ENCODE measurements around the gene FRAT1. TPM values are rescaled to one million over a fixed set of nuclear protein-coding genes. Genes with fewer than 3 reads are reported as not detected.
"Not testable (repeated sequence)": the region's sequence is repeated elsewhere in the genome, so short reads cannot be mapped to it uniquely, and the experiment has no call there.

FRAT1 gene
- total RNA-seq, 4 donors from 2014 or later, result 5.3 to 8.7 (median 6.6) TPM

DNA sequence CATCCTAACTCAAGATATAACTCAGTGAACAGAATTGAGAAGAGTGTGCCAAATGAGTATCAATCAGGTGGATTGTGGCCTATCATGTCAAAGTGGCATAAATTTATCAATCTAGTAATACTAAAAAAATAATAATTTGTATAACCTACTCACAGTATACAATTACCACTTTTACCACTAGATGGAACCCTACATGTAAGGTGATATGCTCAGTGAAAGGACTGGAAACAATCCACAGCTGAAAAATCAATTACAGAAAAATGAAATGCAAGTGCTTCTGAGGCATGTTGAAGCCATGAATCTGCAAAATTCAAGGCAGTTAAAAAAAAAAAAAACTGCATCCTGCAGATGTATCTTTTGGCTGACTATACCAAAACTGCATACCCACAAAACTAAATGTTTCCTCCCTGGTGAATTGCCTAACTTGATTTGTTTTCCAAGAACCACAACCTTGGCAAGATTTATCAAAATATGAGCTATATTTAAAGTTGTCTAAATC lies 40.5 kb upstream of the FRAT1 start:
- peaks cover 6 to 11% of the 10 kb centered on the region in 2 donors for H3K4me1 ChIP-seq
- no peaks in the 10 kb centered on the region for H3K9me3 ChIP-seq
- no peaks in the 10 kb centered on the region for H3K36me3 ChIP-seq
- peak overlapping the region in 1 of 3 donors; percentile 31 for H3K27ac ChIP-seq
- no peak for TF ChIP-seq POLR2A (IDR thresholded peaks at IDR 0.05)
- TF ChIP-seq, protein P1, sequence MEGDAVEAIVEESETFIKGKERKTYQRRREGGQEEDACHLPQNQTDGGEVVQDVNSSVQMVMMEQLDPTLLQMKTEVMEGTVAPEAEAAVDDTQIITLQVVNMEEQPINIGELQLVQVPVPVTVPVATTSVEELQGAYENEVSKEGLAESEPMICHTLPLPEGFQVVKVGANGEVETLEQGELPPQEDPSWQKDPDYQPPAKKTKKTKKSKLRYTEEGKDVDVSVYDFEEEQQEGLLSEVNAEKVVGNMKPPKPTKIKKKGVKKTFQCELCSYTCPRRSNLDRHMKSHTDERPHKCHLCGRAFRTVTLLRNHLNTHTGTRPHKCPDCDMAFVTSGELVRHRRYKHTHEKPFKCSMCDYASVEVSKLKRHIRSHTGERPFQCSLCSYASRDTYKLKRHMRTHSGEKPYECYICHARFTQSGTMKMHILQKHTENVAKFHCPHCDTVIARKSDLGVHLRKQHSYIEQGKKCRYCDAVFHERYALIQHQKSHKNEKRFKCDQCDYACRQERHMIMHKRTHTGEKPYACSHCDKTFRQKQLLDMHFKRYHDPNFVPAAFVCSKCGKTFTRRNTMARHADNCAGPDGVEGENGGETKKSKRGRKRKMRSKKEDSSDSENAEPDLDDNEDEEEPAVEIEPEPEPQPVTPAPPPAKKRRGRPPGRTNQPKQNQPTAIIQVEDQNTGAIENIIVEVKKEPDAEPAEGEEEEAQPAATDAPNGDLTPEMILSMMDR (IDR thresholded peaks at IDR 0.05), result peak; percentile 50 to 74 (median 66)
- DNase-seq, result no peak
- H3K27me3 ChIP-seq, result no peaks in the 10 kb centered on the region
- no peak overlapping the region for H3K4me3 ChIP-seq (replicated peaks in 1 of 3)
- intact Hi-C loops (cut with DNase I), result no loop called here

DNA sequence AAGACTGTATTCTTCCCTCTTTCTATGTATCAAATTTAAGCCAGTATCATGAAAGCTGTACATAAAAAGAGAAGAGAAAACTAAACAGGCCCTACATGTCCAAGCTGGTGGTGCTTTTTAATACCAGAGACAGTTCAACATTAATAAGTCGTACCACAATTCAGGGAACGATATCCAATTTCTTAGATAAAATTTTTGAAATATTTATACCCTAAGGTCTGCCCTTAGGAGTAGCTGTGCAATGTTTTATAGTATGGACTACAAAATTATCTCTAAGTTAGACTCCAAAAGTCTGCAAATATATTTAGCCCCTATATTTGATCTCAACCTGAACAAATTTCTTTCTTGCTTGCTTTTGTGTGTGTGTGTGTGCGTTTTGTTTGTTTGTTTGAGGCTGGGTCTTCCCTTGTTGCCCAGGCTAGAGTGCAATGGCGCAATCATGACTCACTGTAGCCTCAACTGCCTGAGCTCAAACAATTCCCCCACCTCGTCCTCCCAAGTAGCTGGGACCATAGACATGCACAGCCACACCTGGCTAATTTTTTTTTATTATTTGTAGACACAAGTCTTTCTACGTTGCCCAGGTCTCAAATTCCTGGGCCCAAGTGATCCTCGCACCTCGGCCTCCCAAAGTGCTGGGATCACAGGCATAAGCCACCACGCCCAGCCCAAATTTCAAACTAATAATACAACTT lies 39.8 kb upstream of the FRAT1 start:
- H3K4me3 ChIP-seq (replicated peaks in 1 of 3), result no peak overlapping the region
- H3K36me3 ChIP-seq, result no peaks in the 10 kb centered on the region
- H3K4me1 ChIP-seq, result peaks cover 6 to 11% of the 10 kb centered on the region in 2 donors
- H3K9me3 ChIP-seq, result no peaks in the 10 kb centered on the region
- 87 to 89% methylated on average over 9 of the region's 9 CpGs for WGBS, 2 donors
- peak overlapping the region in 1 of 3 donors; percentile 31 for H3K27ac ChIP-seq
- DNase-seq, result no peak
- TF ChIP-seq POLR2A (IDR thresholded peaks at IDR 0.05), result no peak
- TF ChIP-seq, protein P1 (IDR thresholded peaks at IDR 0.05), result no peak
- H3K27me3 ChIP-seq, result no peaks in the 10 kb centered on the region
- intact Hi-C loops (cut with DNase I), result no loop called here

DNA sequence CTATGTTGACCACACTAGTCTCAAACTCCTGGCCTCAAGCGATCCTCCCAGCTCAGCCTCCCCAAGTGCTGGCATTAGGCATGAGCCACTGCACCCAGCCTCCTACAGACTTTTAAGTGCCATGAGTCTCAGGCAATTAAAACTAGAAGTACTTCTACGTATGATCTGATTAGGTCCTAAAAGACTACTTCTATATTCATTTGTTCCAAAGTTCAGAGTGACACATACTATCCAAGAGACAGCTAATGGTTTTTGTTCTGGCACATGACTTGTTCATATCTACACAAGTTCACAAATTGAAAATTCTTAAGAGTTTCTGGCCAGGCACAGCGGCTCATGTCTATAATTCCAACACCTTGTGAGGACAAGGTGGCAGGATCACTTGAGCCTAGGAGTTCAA lies 38.3 kb upstream of the FRAT1 start:
- Histone ChIP-seq H3K27ac (no peak overlapping the region), H3K9me3 (no peaks in the 10 kb centered on the region), H3K4me3 (replicated peaks in 1 of 3) (no peak overlapping the region), H3K27me3 (no peaks in the 10 kb centered on the region), H3K36me3 (no peaks in the 10 kb centered on the region), H3K4me1 (peaks cover 6 to 11% of the 10 kb centered on the region in 2 donors)
- WGBS, 2 donors, result 92 to 96% methylated on average over 3 of the region's 3 CpGs
- intact Hi-C loops (cut with DNase I), result loop anchor here (10.0 kb wide), 1 partner anchor 54 kb away; the partner anchor contains the start of gene FRAT2
- no peak for DNase-seq
- TF ChIP-seq, protein P1 (IDR thresholded peaks at IDR 0.05), result no peak
- TF ChIP-seq POLR2A (IDR thresholded peaks at IDR 0.05), result no peak

DNA sequence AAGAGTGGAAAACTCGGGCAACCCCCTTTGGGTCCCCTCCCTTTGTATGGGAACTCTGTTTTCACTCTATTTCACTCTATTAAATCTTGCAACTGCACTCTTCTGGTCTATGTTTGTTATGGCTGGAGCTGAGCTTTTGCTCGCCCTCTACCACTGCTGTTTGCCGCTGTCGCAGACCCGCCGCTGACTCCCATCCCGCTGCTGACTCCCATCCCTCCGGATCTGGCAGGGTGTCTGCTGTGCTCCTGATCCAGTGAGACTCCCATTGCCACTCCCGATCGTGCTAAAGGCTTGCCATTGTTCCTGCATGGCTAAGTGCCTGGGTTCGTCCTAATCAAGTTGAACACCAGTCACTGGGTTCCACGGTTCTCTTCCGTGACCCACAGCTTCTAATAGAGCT lies 29.0 kb upstream of the FRAT1 start:
- H3K27me3 ChIP-seq; intact Hi-C loops (cut with DNase I); DNase-seq; H3K36me3 ChIP-seq; H3K4me3 ChIP-seq (replicated peaks in 1 of 3); H3K4me1 ChIP-seq; H3K9me3 ChIP-seq; H3K27ac ChIP-seq: not testable (repeated sequence)
- 97% methylated on average over 13 of the region's 13 CpGs for WGBS, 2 donors

DNA sequence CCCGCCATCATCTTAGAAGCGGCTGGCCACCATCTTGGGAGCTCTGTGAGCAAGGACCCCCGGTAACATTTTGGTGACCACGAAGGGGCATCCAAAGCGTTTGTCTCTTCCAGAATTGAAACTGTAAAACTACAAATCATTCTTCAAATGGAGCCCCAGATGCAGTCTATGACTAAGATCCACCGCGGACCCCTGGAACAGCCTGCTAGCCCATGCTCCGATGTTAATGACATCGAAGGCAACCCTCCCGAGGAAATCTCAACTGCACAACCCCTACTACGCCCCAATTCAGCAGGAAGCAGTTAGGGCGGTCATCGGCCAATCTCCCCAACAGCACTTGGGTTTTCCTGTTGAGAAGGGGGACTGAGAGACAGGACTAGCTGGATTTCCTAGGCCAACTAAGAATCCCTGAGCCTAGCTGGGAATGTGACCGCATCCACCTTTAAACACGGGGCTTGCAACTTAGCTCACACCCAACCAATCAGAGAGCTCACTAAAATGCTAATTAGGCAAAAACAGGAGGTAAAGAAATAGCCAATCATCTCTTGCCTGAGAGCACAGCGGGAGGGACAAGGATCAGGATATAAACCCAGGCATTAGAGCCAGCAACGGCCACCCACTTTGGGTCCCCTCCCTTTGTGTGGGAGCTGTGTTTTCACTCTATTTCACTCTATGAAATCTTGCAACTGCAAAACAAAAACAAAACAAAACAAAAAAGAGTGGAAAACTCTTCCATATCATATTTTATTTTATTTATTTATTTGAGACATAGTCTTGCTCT lies 28.3 kb upstream of the FRAT1 start:
- H3K27me3 ChIP-seq; DNase-seq; H3K9me3 ChIP-seq; H3K4me3 ChIP-seq (replicated peaks in 1 of 3); intact Hi-C loops (cut with DNase I); H3K4me1 ChIP-seq; H3K36me3 ChIP-seq; H3K27ac ChIP-seq: not testable (repeated sequence)
- 94% methylated on average over 16 to 17 of the region's 17 CpGs for WGBS, 2 donors
